ENCODE results near the gene PAPLN. TPM values are rescaled to one million over a fixed set of nuclear protein-coding genes. Genes with fewer than 3 reads are reported as not detected.

Gene PAPLN
- total RNA-seq, 1 donor from 2014 or later, result 20.2 TPM

DNA sequence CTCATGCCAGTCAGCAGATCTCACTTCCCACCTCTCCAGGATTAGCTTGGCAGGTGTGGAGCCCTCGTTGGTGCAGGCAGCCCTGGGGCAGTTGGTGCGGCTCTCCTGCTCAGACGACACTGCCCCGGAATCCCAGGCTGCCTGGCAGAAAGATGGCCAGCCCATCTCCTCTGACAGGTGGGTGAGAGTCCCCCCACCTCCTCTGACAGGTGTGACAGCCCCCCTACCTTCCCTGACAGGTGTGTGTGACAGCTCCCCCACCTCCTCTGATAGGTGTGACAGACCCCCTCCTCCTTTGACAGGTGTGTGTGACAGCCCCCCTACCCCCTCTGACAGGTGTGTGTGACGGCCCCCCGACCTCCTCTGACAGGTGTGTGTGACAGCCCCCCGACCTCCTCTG is 26.3 kb downstream of the PAPLN start:
- intact Hi-C loops (cut with DNase I), result no loop called here
- no peak for DNase-seq
- no peak for ATAC-seq
- Histone ChIP-seq H3K36me3 (no peaks in the 10 kb centered on the region), H3K4me3 (no peak overlapping the region), H3K9me3 (no peaks in the 10 kb centered on the region), H3K27ac (no peak overlapping the region), H3K4me1 (no peaks in the 10 kb centered on the region), H3K27me3 (no peaks in the 10 kb centered on the region)
- TF ChIP-seq, protein P1, sequence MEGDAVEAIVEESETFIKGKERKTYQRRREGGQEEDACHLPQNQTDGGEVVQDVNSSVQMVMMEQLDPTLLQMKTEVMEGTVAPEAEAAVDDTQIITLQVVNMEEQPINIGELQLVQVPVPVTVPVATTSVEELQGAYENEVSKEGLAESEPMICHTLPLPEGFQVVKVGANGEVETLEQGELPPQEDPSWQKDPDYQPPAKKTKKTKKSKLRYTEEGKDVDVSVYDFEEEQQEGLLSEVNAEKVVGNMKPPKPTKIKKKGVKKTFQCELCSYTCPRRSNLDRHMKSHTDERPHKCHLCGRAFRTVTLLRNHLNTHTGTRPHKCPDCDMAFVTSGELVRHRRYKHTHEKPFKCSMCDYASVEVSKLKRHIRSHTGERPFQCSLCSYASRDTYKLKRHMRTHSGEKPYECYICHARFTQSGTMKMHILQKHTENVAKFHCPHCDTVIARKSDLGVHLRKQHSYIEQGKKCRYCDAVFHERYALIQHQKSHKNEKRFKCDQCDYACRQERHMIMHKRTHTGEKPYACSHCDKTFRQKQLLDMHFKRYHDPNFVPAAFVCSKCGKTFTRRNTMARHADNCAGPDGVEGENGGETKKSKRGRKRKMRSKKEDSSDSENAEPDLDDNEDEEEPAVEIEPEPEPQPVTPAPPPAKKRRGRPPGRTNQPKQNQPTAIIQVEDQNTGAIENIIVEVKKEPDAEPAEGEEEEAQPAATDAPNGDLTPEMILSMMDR (IDR thresholded peaks at IDR 0.05), result no peak

DNA sequence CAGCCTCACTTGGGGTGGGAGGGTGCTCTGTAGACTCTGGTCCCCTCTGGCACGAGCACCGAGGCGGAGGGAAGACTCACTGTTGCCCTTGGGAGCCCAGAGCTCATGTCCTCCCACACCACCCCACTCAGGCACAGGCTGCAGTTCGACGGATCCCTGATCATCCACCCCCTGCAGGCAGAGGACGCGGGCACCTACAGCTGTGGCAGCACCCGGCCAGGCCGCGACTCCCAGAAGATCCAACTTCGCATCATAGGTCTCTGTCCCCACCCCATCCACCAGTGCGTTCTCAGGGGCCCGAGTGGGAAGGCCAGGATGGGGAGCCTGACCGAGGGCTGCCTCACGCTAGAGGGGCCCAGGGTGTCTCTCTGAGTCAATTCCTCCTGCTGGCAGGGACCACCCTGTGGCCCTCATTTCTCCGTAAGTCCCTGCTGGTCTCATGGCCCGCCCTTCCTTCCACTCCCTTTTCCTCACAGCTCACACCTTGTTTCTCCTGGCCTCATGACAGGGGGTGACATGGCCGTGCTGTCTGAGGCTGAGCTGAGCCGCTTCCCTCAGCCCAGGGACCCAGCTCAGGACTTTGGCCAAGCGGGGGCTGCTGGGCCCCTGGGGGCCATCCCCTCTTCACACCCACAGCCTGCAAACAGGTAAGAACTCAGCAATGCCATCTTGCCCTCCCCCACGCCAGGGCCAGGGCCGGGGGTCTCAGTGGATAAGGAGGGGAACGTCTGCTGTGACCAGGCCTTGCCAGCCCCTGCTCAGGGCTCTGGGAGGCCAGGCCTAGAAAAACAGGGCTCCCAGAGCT is 27.0 kb downstream of the PAPLN start:
- ATAC-seq (no peak), DNase-seq (no peak)
- Histone ChIP-seq H3K4me3 (no peak overlapping the region), H3K36me3 (no peaks in the 10 kb centered on the region), H3K27ac (no peak overlapping the region), H3K27me3 (no peaks in the 10 kb centered on the region), H3K4me1 (peaks cover 1% of the 10 kb centered on the region), H3K9me3 (no peaks in the 10 kb centered on the region)
- TF ChIP-seq, protein P1 (IDR thresholded peaks at IDR 0.05), result no peak
- intact Hi-C loops (cut with DNase I), result no loop called here

DNA sequence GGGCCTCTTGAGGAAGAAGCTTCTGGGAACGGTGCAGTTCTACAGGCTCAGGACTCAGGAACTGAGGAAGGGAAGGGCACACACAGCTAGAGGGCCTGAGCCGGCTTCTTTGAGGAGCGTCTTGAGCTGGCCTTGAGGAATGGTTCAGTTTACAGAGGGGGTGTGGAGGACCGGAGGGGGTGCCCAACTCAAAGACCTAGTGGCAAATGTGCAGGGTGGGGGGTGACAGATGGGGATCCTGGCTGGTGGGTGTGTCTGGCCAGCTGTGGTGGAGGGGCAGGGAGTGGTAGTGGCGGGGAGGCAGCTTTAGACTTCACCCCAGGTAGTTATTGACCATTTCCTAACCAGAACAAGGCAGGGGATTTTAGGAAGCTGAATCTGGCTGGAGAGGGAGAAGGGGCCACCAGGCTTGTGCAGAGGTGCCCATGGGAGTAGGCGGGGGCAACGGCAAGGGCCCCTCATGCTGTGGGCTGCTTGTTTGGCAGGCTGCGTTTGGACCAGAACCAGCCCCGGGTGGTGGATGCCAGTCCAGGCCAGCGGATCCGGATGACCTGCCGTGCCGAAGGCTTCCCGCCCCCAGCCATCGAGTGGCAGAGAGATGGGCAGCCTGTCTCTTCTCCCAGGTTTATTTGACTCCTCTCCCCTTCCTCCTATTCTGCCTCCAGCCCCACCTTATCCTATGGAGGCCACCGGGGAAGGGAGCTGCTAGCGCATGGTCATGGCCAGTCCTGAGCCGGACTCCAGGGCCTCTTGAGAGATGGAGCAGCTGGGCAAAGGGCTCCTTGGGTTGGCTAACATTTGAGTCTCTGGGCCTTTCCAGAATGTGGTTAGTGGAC is 27.8 kb downstream of the PAPLN start:
- no peaks in the 10 kb centered on the region for H3K36me3 ChIP-seq
- H3K27me3 ChIP-seq, result no peaks in the 10 kb centered on the region
- intact Hi-C loops (cut with DNase I), result no loop called here
- ATAC-seq, result no peak
- H3K4me1 ChIP-seq, result peaks cover 9% of the 10 kb centered on the region
- TF ChIP-seq, protein P1 (IDR thresholded peaks at IDR 0.05), result no peak
- no peak overlapping the region for H3K27ac ChIP-seq
- no peaks in the 10 kb centered on the region for H3K9me3 ChIP-seq
- H3K4me3 ChIP-seq, result no peak overlapping the region
- DNase-seq, result no peak

DNA sequence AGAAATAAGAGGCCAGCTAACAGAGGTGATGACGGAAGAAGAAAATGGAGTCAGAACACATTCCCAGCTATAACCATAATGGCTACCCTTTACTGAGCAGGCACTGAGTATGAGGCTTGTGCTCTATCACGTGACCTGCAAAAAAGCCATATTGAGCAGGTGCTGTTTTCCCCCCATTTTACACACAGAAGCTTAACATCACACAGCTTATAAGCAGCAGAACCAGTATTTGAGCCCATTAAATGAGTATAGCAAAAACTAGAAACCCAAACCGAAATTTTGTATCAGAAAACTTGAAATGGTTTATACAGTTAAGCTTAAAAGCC is 28.4 kb downstream of the PAPLN start:
- Histone ChIP-seq H3K36me3 (no peaks in the 10 kb centered on the region), H3K4me3 (no peak overlapping the region), H3K27ac (no peak overlapping the region), H3K27me3 (no peaks in the 10 kb centered on the region), H3K4me1 (peaks cover 14% of the 10 kb centered on the region), H3K9me3 (no peaks in the 10 kb centered on the region)
- no peak for ATAC-seq
- intact Hi-C loops (cut with DNase I), result no loop called here
- no peak for DNase-seq
- TF ChIP-seq, protein P1 (IDR thresholded peaks at IDR 0.05), result no peak

DNA sequence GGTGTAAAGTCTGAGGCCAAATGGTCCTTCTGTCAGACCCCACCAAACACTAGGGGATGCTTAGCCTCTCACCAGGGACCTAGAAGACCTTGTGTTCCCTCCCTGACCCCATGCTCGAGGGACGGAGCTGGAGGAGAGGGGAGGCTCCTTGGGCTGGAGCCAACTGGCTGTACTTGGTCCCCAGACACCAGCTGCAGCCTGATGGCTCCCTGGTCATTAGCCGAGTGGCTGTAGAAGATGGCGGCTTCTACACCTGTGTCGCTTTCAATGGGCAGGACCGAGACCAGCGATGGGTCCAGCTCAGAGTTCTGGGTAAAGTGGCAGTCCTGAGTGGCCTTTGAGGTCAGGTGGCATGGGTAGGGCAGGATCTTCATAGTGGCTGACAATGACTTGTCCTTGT is 29.0 kb downstream of the PAPLN start:
- intact Hi-C loops (cut with DNase I), result no loop called here
- H3K4me1 ChIP-seq, result peaks cover 14% of the 10 kb centered on the region
- no peaks in the 10 kb centered on the region for H3K27me3 ChIP-seq
- DNase-seq (no peak), ATAC-seq (no peak)
- TF ChIP-seq, protein P1 (IDR thresholded peaks at IDR 0.05), result no peak
- no peak overlapping the region for H3K27ac ChIP-seq
- no peak overlapping the region for H3K4me3 ChIP-seq
- no peaks in the 10 kb centered on the region for H3K36me3 ChIP-seq
- no peaks in the 10 kb centered on the region for H3K9me3 ChIP-seq
